ENCODE measurements around the gene CNTNAP2.

DNA sequence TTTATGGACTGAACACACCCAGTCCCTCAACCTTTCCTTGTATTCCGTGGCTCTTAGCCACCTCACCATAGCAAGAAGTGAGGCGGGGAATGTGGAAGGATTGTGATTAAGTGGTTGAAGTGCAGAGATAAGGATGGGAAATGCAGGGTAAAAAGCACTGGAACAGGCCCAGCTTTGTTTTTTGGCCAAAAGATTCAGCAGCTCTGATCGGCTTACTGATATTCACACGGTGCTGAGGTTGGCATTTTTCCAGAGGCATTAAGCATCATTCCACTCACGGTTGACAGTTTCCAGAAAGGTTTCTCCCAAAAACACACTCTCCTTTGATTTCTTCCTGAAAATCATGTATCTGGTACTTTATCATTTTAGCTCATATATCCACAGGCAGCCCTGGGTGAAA lies 544.2 kb downstream of the CNTNAP2 start:
- TF ChIP-seq CTCF (conservative IDR thresholded peaks at IDR 0.05): no peak
- TF ChIP-seq ZFX (IDR thresholded peaks at IDR 0.05): no peak

Data from C4-2B (cell line).